AG10803 (cell line): ENCODE results near the gene COL26A1.

Experiments
- DNase-seq: peaks from one replicate; pipeline ENCODE4 v3.0.0; 2010; ENCODE audit warnings: low read depth
- H3K4me3 ChIP-seq: 2 replicates; pipeline ENCODE4 v1.5.1; 2011; ENCODE audit warnings: mild to moderate bottlenecking, low read length, control low read depth
- CTCF ChIP-seq: conservative IDR thresholded peaks from 2 replicates; pipeline ENCODE4 v1.5.1; 2011; ENCODE audit warnings: mild to moderate bottlenecking, low read length, control low read depth, inconsistent platforms

COL26A1 gene

GRCh38 chr7:101441890-101442289, 79.2 kb downstream of the COL26A1 start:
- TF ChIP-seq CTCF, result no peak

GRCh38 chr7:101442426-101443070, 79.9 kb downstream of the COL26A1 start:
- TF ChIP-seq CTCF, result no peak
- no peak for DNase-seq

More at GRCh38 chr7:101441890-101442289, 79.2 kb downstream of the COL26A1 start:
- no peak for DNase-seq
- H3K4me3 ChIP-seq, result no peak overlapping the region

GRCh38 chr7:101450064-101450463, 87.4 kb downstream of the COL26A1 start:
- TF ChIP-seq CTCF, result no peak
- DNase-seq, result no peak
- no peak overlapping the region for H3K4me3 ChIP-seq

More at GRCh38 chr7:101442426-101443070, 79.9 kb downstream of the COL26A1 start:
- no peak overlapping the region for H3K4me3 ChIP-seq

GRCh38 chr7:101453617-101454016, 90.9 kb downstream of the COL26A1 start:
- H3K4me3 ChIP-seq, result no peak overlapping the region
- TF ChIP-seq CTCF, result no peak
- DNase-seq, result peak; percentile 51

- H3K4me3 ChIP-seq, result no peak overlapping the region
- no peak for DNase-seq
- TF ChIP-seq CTCF, result no peak
Observed at GRCh38 chr7:101457001-101457750, 94.5 kb downstream of the COL26A1 start.

GRCh38 chr7:101465131-101465530, 102.5 kb downstream of the COL26A1 start:
- TF ChIP-seq CTCF, result no peak
- no peak for DNase-seq
- no peak overlapping the region for H3K4me3 ChIP-seq
